Endodermal cell (in vitro differentiated cells): ENCODE results near the gene BIRC7. TPM values are rescaled to one million over a fixed set of nuclear protein-coding genes. Genes with fewer than 3 reads are reported as not detected.
A peak's percentile ranks its signal among the peaks of the same experiment; 100 is the strongest.

Experiments
- DNase-seq: peaks from one replicate; pipeline ENCODE4 v3.0.0-alpha.2; 2017
- H3K27ac ChIP-seq: 2 replicates; pipeline ENCODE4 v1.5.1; 2013; ENCODE audit warnings: mild to moderate bottlenecking, low read depth, low read length, moderate library complexity
- H3K27me3 ChIP-seq: 2 replicates; pipeline ENCODE4 v1.6.1; 2013; ENCODE audit warnings: mild to moderate bottlenecking, low read length, moderate library complexity; ENCODE audit not compliant: insufficient read depth, control insufficient read depth, poor library complexity, severe bottlenecking
- H3K36me3 ChIP-seq: 2 replicates; pipeline ENCODE4 v1.7.0; 2013; ENCODE audit warnings: mild to moderate bottlenecking, low read length, moderate library complexity; ENCODE audit not compliant: control insufficient read depth, insufficient read depth
- H3K4me1 ChIP-seq: one replicate; pipeline ENCODE4 v1.7.0; 2013; ENCODE audit warnings: low read length; ENCODE audit not compliant: control insufficient read depth, insufficient read depth
- H3K4me3 ChIP-seq: 2 replicates; pipeline ENCODE4 v1.5.1; 2013; ENCODE audit warnings: mild to moderate bottlenecking, low read length, moderate library complexity
- H3K9ac ChIP-seq: 2 replicates; pipeline ENCODE4 v1.6.1; 2013; ENCODE audit warnings: mild to moderate bottlenecking, low read length, moderate library complexity; ENCODE audit not compliant: poor library complexity, severe bottlenecking; ENCODE audit errors: extremely low read depth
- H3K9me3 ChIP-seq: 2 replicates; pipeline ENCODE4 v1.6.1; 2013; ENCODE audit warnings: mild to moderate bottlenecking, low read length, moderate library complexity; ENCODE audit not compliant: control insufficient read depth
- H3K27ac Mint-ChIP-seq: 2 replicates; pipeline ENCODE4 v1.8.0; 2020; ENCODE audit warnings: mixed read lengths
- H3K27me3 Mint-ChIP-seq: 2 replicates; pipeline ENCODE4 v1.8.0; 2021; ENCODE audit warnings: mild to moderate bottlenecking, mixed read lengths; ENCODE audit not compliant: insufficient read depth
- H3K36me3 Mint-ChIP-seq: 2 replicates; pipeline ENCODE4 v1.8.0; 2020; ENCODE audit warnings: low read depth, mixed read lengths
- H3K4me1 Mint-ChIP-seq: 2 replicates; pipeline ENCODE4 v1.8.0; 2020; ENCODE audit warnings: mixed read lengths
- H3K4me3 Mint-ChIP-seq: 2 replicates; pipeline ENCODE4 v1.8.0; 2020; ENCODE audit warnings: mild to moderate bottlenecking, moderate library complexity, mixed read lengths
- H3K9me3 Mint-ChIP-seq: 2 replicates; pipeline ENCODE4 v1.8.0; 2020; ENCODE audit warnings: mild to moderate bottlenecking, mixed read lengths
- CTCF ChIP-seq: fragments of 200-600 bp; sonication (generic); conservative IDR thresholded peaks from 2 replicates; pipeline ENCODE4 v1.5.0; 2021; ENCODE audit warnings: antibody characterized with exemption, mild to moderate bottlenecking
- WGBS, 2 experiments: methylation state at CpG; one replicate each; pipeline versions ENCODE4 v1.1.5 to v1.1.7; 2013; ENCODE audit warnings: missing lambda C conversion rate in 2 of 2, mixed read lengths in 1 of 2; ENCODE audit not compliant: insufficient coverage in 1 of 2, insufficient read length in 1 of 2; 5-methylcytosine and 5-hydroxymethylcytosine counted together
- total RNA-seq, 2 donors: library from RNA; stranded (reverse); fragmentation: NEBNext Ultra II Directional in 1 of 2; extraction: Animal tissue kit (Norgen Biotek cat#: 25700) in 1 of 2; gene quantifications; 2 replicates in 1 of 2; 3 replicates in 1 of 2; pipeline ENCODE4 v1.2.1, GENCODE V29; 2021

BIRC7 gene
- total RNA-seq, 2 donors from 2014 or later: not detected

- Mint-ChIP-seq H3K4me1 (peaks cover 7% of the 10 kb centered on the region), H3K27ac (no peak overlapping the region), H3K4me3 (no peak overlapping the region), H3K36me3 (peaks cover 35% of the 10 kb centered on the region), H3K9me3 (no peaks in the 10 kb centered on the region), H3K27me3 (no peaks in the 10 kb centered on the region)
- Histone ChIP-seq H3K4me3 (no peak overlapping the region), H3K36me3 (peaks cover 63% of the 10 kb centered on the region), H3K4me1 (no peaks in the 10 kb centered on the region), H3K27ac (no peak overlapping the region), H3K9me3 (no peaks in the 10 kb centered on the region), H3K27me3 (no peaks in the 10 kb centered on the region), H3K9ac (no peak overlapping the region)
- 95 to 98% methylated on average over 15 to 20 of the region's 20 CpGs for WGBS, 2 experiments
- peak; percentile 14 for TF ChIP-seq CTCF
- no peak for DNase-seq
Measured at GRCh38 chr20:63276956-63277355, 41.3 kb downstream of the BIRC7 start.

GRCh38 chr20:63277466-63278272 lies 42.0 kb downstream of the BIRC7 start:
- H3K27ac Mint-ChIP-seq: no peak overlapping the region
- no peaks in the 10 kb centered on the region for H3K27me3 ChIP-seq
- DNase-seq: no peak
- no peaks in the 10 kb centered on the region for H3K9me3 ChIP-seq
- WGBS, 2 experiments: 93 to 97% methylated on average over 26 to 30 of the region's 30 CpGs
- no peak overlapping the region for H3K9ac ChIP-seq
- H3K36me3 Mint-ChIP-seq: peaks cover 35% of the 10 kb centered on the region
- no peak for TF ChIP-seq CTCF
- H3K4me1 Mint-ChIP-seq: peaks cover 7% of the 10 kb centered on the region
- H3K4me3 Mint-ChIP-seq: no peak overlapping the region
- no peaks in the 10 kb centered on the region for H3K9me3 Mint-ChIP-seq
- H3K4me1 ChIP-seq: no peaks in the 10 kb centered on the region
- peaks cover 64% of the 10 kb centered on the region for H3K36me3 ChIP-seq
- no peaks in the 10 kb centered on the region for H3K27me3 Mint-ChIP-seq
- H3K4me3 ChIP-seq: no peak overlapping the region
- no peak overlapping the region for H3K27ac ChIP-seq

GRCh38 chr20:63278661-63279060 lies 43.0 kb downstream of the BIRC7 start:
- H3K36me3 Mint-ChIP-seq: peaks cover 42% of the 10 kb centered on the region
- H3K4me3 Mint-ChIP-seq: no peak overlapping the region
- TF ChIP-seq CTCF: peak; percentile 47
- H3K9me3 Mint-ChIP-seq: no peaks in the 10 kb centered on the region
- Histone ChIP-seq H3K4me1 (no peaks in the 10 kb centered on the region), H3K4me3 (no peak overlapping the region), H3K9me3 (no peaks in the 10 kb centered on the region), H3K36me3 (peaks cover 67% of the 10 kb centered on the region), H3K27me3 (no peaks in the 10 kb centered on the region), H3K9ac (no peak overlapping the region), H3K27ac (no peak overlapping the region)
- H3K27ac Mint-ChIP-seq: no peak overlapping the region
- 93 to 96% methylated on average over 12 to 17 of the region's 17 CpGs for WGBS, 2 experiments
- no peaks in the 10 kb centered on the region for H3K27me3 Mint-ChIP-seq
- no peak for DNase-seq
- H3K4me1 Mint-ChIP-seq: peaks cover 4% of the 10 kb centered on the region
